H9 (cell line): ENCODE results near the gene PNMA8A. TPM values are rescaled to one million over a fixed set of nuclear protein-coding genes. Genes with fewer than 3 reads are reported as not detected.

Experiments used
- DNase-seq: peaks from one replicate; pipeline ENCODE4 v3.0.0-alpha.2; 2017
- H2AFZ ChIP-seq: one replicate; pipeline ENCODE4 v1.6.1; 2013; ENCODE audit warnings: mild to moderate bottlenecking, low read length, control low read depth, moderate library complexity
- H2AK5ac ChIP-seq: 2 replicates; pipeline ENCODE4 v1.6.1; 2013; ENCODE audit warnings: low read length, control low read depth, mixed read lengths; ENCODE audit not compliant: insufficient read length
- H2BK120ac ChIP-seq: one replicate; pipeline ENCODE4 v1.6.1; 2013; ENCODE audit warnings: low read depth, mild to moderate bottlenecking, low read length, control low read depth, inconsistent platforms; ENCODE audit not compliant: poor library complexity, severe bottlenecking
- H2BK12ac ChIP-seq: 2 replicates; pipeline ENCODE4 v1.6.1; 2013; ENCODE audit warnings: low read length, control low read depth, mixed read lengths, low read depth; ENCODE audit not compliant: insufficient read length
- H2BK15ac ChIP-seq: 2 replicates; pipeline ENCODE4 v1.6.1; 2013; ENCODE audit warnings: low read depth, low read length, control low read depth
- H2BK20ac ChIP-seq: one replicate; pipeline ENCODE4 v1.6.1; 2013; ENCODE audit warnings: low read depth, mild to moderate bottlenecking, low read length, control low read depth, inconsistent platforms; ENCODE audit not compliant: poor library complexity, severe bottlenecking
- H2BK5ac ChIP-seq: 2 replicates; pipeline ENCODE4 v1.6.1; 2013; ENCODE audit warnings: low read length, control low read depth, mixed read lengths; ENCODE audit not compliant: insufficient read length
- H3K14ac ChIP-seq: 2 replicates; pipeline ENCODE4 v1.6.1; 2013; ENCODE audit warnings: low read length, control low read depth; ENCODE audit not compliant: insufficient read depth
- H3K18ac ChIP-seq: 2 replicates; pipeline ENCODE4 v1.6.1; 2013; ENCODE audit warnings: low read depth, mild to moderate bottlenecking, mixed read lengths, low read length, control low read depth; ENCODE audit not compliant: insufficient read length
- H3K23ac ChIP-seq: 2 replicates; pipeline ENCODE4 v1.6.1; 2013; ENCODE audit warnings: low read length, control low read depth, mixed read lengths, low read depth; ENCODE audit not compliant: insufficient read length
- H3K23me2 ChIP-seq: 2 replicates; pipeline ENCODE4 v1.6.1; 2013; ENCODE audit warnings: low read depth, mild to moderate bottlenecking, mixed read lengths, low read length, control low read depth; ENCODE audit not compliant: insufficient read length, poor library complexity, severe bottlenecking
- H3K27ac ChIP-seq: 2 replicates; pipeline ENCODE4 v1.5.1; 2013; ENCODE audit warnings: low read length, control low read depth, mixed read lengths, low read depth; ENCODE audit not compliant: insufficient read length
- H3K27me3 ChIP-seq: 2 replicates; pipeline ENCODE4 v1.6.1; 2013; ENCODE audit warnings: low read length, control low read depth, inconsistent platforms; ENCODE audit not compliant: insufficient read depth
- H3K4ac ChIP-seq: 2 replicates; pipeline ENCODE4 v1.6.1; 2013; ENCODE audit warnings: low read depth, mild to moderate bottlenecking, control low read depth, inconsistent platforms, low read length, moderate library complexity
- H3K4me1 ChIP-seq: 2 replicates; pipeline ENCODE4 v1.6.1; 2013; ENCODE audit warnings: low read length, control low read depth, inconsistent platforms; ENCODE audit not compliant: insufficient read depth
- H3K4me2 ChIP-seq: 2 replicates; pipeline ENCODE4 v1.6.1; 2013; ENCODE audit warnings: low read length, control low read depth, mixed read lengths; ENCODE audit not compliant: insufficient read length, insufficient read depth
- H3K56ac ChIP-seq: 2 replicates; pipeline ENCODE4 v1.6.1; 2013; ENCODE audit warnings: low read depth, mild to moderate bottlenecking, mixed read lengths, low read length, control low read depth; ENCODE audit not compliant: insufficient read length
- H3K79me1 ChIP-seq: 2 replicates; pipeline ENCODE4 v1.6.1; 2013; ENCODE audit warnings: low read depth, mild to moderate bottlenecking, moderate library complexity, low read length, control low read depth, inconsistent platforms; ENCODE audit not compliant: insufficient read depth, poor library complexity, severe bottlenecking
- H3K79me2 ChIP-seq: 2 replicates; pipeline ENCODE4 v1.6.1; 2013; ENCODE audit warnings: low read length, control low read depth, inconsistent platforms; ENCODE audit not compliant: insufficient read depth
- H3K9ac ChIP-seq: 2 replicates; pipeline ENCODE4 v1.6.1; 2013; ENCODE audit warnings: low read length, control low read depth, mixed read lengths; ENCODE audit not compliant: insufficient read length; ENCODE audit errors: extremely low read depth
- H3K9me3 ChIP-seq: one replicate; pipeline ENCODE4 v1.6.1; 2013; ENCODE audit warnings: low read depth, low read length, inconsistent platforms; ENCODE audit not compliant: control insufficient read depth
- H3T11ph ChIP-seq: one replicate; pipeline ENCODE4 v1.6.1; 2013; ENCODE audit warnings: mild to moderate bottlenecking, low read length, control low read depth, inconsistent platforms
- H4K20me1 ChIP-seq: one replicate; pipeline ENCODE4 v1.6.1; 2013; ENCODE audit not compliant: control insufficient read depth, insufficient read length, insufficient read depth
- H4K5ac ChIP-seq: 2 replicates; pipeline ENCODE4 v1.6.1; 2013; ENCODE audit warnings: low read depth, mild to moderate bottlenecking, mixed read lengths, low read length, control low read depth; ENCODE audit not compliant: insufficient read length
- H4K8ac ChIP-seq: replicated peaks from 2 replicates; pipeline ENCODE4 v1.6.1; 2013; ENCODE audit warnings: low read length, control low read depth, mixed read lengths, low read depth; ENCODE audit not compliant: insufficient read length
- H4K91ac ChIP-seq: 2 replicates; pipeline ENCODE4 v1.6.1; 2013; ENCODE audit warnings: low read depth, mild to moderate bottlenecking, moderate library complexity, mixed read lengths, low read length, control low read depth; ENCODE audit not compliant: insufficient read length
- H3K27ac Mint-ChIP-seq, 3 experiments: 2 replicates in 2 of 3; 3 replicates in 1 of 3; pipeline ENCODE4 v1.8.0; 2020 to 2021; ENCODE audit warnings: mixed read lengths in 3 of 3, mild to moderate bottlenecking in 1 of 3, moderate library complexity in 1 of 3
- H3K27me3 Mint-ChIP-seq: 2 replicates; pipeline ENCODE4 v1.8.0; 2021; ENCODE audit warnings: low read depth, mild to moderate bottlenecking, moderate library complexity, mixed read lengths
- H3K36me3 Mint-ChIP-seq, 3 experiments: 2 replicates in 2 of 3; 3 replicates in 1 of 3; pipeline ENCODE4 v1.8.0; 2020 to 2021; ENCODE audit warnings: low read depth in 3 of 3, mixed read lengths in 3 of 3; ENCODE audit not compliant: insufficient read depth in 1 of 3
- H3K4me1 Mint-ChIP-seq, 2 experiments: 2 replicates each; pipeline ENCODE4 v1.8.0; 2020; ENCODE audit warnings: mixed read lengths in 2 of 2
- H3K4me3 Mint-ChIP-seq, 2 experiments: 2 replicates in 1 of 2; 3 replicates in 1 of 2; pipeline ENCODE4 v1.8.0; 2020 to 2021; ENCODE audit warnings: mild to moderate bottlenecking in 2 of 2, mixed read lengths in 2 of 2, moderate library complexity in 1 of 2
- H3K9me3 Mint-ChIP-seq, 2 experiments: 2 replicates in 1 of 2; 3 replicates in 1 of 2; pipeline ENCODE4 v1.8.0; 2020; ENCODE audit warnings: mild to moderate bottlenecking in 2 of 2, mixed read lengths in 2 of 2, moderate library complexity in 1 of 2
- WGBS: extraction: QIAGEN DNeasy Blood & Tissue Kit; methylation state at CpG from one replicate; pipeline ENCODE4 v1.1.7; 2013; ENCODE audit warnings: missing lambda C conversion rate, low lambda C conversion rate, mixed read lengths; ENCODE audit not compliant: insufficient read length; ENCODE audit errors: extremely low coverage; 5-methylcytosine and 5-hydroxymethylcytosine counted together
- total RNA-seq: library from RNA; stranded (reverse); gene quantifications from 2 replicates; pipeline ENCODE4 v1.2.1, GENCODE V29; 2021
- TF ChIP-seq, protein P1 (sequence below): fragments of 200-600 bp; sonication (generic); conservative IDR thresholded peaks from 3 replicates; pipeline ENCODE4 v1.8.0; 2021; ENCODE audit warnings: antibody characterized with exemption, mild to moderate bottlenecking

PNMA8A gene
- total RNA-seq, 1 experiment from 2014 or later = 22.6 TPM

DNA sequence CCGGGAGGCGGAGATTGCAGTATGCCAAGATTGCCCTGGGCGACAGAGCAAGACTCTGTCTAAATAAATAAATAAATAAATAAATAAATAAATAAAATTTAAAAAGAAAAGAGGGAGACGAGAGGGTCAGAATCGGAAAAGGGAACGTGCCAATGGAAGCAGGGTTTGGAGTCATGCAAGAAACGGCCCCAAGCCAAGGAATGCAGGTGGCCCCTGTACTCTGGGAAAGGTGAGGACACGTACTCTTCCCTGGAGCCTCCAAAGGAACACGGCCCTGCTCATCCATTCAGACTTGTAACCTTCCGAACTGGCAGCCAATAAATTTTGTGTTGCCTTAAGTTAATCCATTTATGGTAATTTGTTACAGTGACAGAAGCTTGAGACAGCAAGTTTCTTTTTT, 22.8 kb downstream of the PNMA8A start:
- H4K5ac ChIP-seq = no peak overlapping the region
- no peaks in the 10 kb centered on the region for H3K4me1 ChIP-seq
- H3K79me2 ChIP-seq = no peaks in the 10 kb centered on the region
- Mint-ChIP-seq H3K27ac (no peak overlapping the region), H3K9me3 (peaks cover 5 to 7% of the 10 kb centered on the region in 2 experiments; a peak in 3 of 5 replicates), H3K36me3 (no peaks in the 10 kb centered on the region), H3K4me3 (no peak overlapping the region), H3K4me1 (no peaks in the 10 kb centered on the region), H3K27me3 (peaks cover 3% of the 10 kb centered on the region; the same call in 1 of the 2 replicates)
- H4K8ac ChIP-seq = no peak overlapping the region
- no peak overlapping the region for H3K9ac ChIP-seq
- H3K27ac ChIP-seq = no peak overlapping the region
- H2BK15ac ChIP-seq = no peak overlapping the region
- no peak overlapping the region for H2AFZ ChIP-seq
- H2BK120ac ChIP-seq = no peak overlapping the region
- no peak overlapping the region for H3K4me2 ChIP-seq
- H3K27me3 ChIP-seq = no peaks in the 10 kb centered on the region
- no peak for DNase-seq
- no peak overlapping the region for H3K23ac ChIP-seq
- H2AK5ac ChIP-seq = no peak overlapping the region
- H2BK5ac ChIP-seq = no peak overlapping the region
- 100% methylated on average over 3 of the region's 10 CpGs for WGBS
- H2BK12ac ChIP-seq = no peak overlapping the region
- no peak overlapping the region for H4K91ac ChIP-seq
- H4K20me1 ChIP-seq = no peaks in the 10 kb centered on the region
- H3T11ph ChIP-seq = no peak overlapping the region
- H3K18ac ChIP-seq = no peak overlapping the region
- H2BK20ac ChIP-seq = no peak overlapping the region
- no peak overlapping the region for H3K4ac ChIP-seq
- no peaks in the 10 kb centered on the region for H3K23me2 ChIP-seq
- no peaks in the 10 kb centered on the region for H3K79me1 ChIP-seq
- TF ChIP-seq, protein P1, sequence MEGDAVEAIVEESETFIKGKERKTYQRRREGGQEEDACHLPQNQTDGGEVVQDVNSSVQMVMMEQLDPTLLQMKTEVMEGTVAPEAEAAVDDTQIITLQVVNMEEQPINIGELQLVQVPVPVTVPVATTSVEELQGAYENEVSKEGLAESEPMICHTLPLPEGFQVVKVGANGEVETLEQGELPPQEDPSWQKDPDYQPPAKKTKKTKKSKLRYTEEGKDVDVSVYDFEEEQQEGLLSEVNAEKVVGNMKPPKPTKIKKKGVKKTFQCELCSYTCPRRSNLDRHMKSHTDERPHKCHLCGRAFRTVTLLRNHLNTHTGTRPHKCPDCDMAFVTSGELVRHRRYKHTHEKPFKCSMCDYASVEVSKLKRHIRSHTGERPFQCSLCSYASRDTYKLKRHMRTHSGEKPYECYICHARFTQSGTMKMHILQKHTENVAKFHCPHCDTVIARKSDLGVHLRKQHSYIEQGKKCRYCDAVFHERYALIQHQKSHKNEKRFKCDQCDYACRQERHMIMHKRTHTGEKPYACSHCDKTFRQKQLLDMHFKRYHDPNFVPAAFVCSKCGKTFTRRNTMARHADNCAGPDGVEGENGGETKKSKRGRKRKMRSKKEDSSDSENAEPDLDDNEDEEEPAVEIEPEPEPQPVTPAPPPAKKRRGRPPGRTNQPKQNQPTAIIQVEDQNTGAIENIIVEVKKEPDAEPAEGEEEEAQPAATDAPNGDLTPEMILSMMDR = no peak
- H3K56ac ChIP-seq = no peak overlapping the region
- no peaks in the 10 kb centered on the region for H3K9me3 ChIP-seq
- no peak overlapping the region for H3K14ac ChIP-seq
